Pancreas (tissue), 10 donors: ENCODE data around the gene MIOX. TPM values are rescaled to one million over a fixed set of nuclear protein-coding genes. Genes with fewer than 3 reads are reported as not detected.
A peak's percentile ranks its signal among the peaks of the same experiment; 100 is the strongest.

ENCODE experiments used
- ATAC-seq, 4 donors: fragments of 200-7000 bp; cut with Tn5 transposase; one replicate each; pipeline versions ENCODE4 v1.8.0 to v1.9.1; 2020; ENCODE audit warnings: mild to moderate bottlenecking in 4 of 4, moderate library complexity in 4 of 4
- DNase-seq, 6 donors: peaks; one replicate each; pipeline ENCODE4 v3.0.0-alpha.2; 2020
- FAIRE-seq: peaks from 2 replicates; lab custom pipeline; 2012; peaks lifted over from hg19 to GRCh38; lab: Jason Lieb, UNC
- H3K27ac ChIP-seq, 4 donors: fragments of 200-600 bp; sonication (generic); 1 replicate in 3 of 4; 2 replicates in 1 of 4; pipeline versions ENCODE4 v1.5.0 to v1.8.0; 2020
- H3K27me3 ChIP-seq, 4 donors: fragments of 200-600 bp; one replicate each; pipeline ENCODE4 v1.8.0; 2021
- H3K36me3 ChIP-seq, 3 donors: fragments of 200-600 bp; sonication (generic) in 1 of 3; one replicate each; pipeline versions ENCODE4 v1.5.0 to v1.8.0; 2020 to 2021
- H3K4me1 ChIP-seq, 3 donors: fragments of 200-600 bp; one replicate each; pipeline ENCODE4 v1.8.0; 2021
- H3K4me3 ChIP-seq, 4 donors: fragments of 200-600 bp; sonication (generic) in 2 of 4; one replicate each; pipeline versions ENCODE4 v1.5.0 to v1.8.0; 2020 to 2021
- H3K9me3 ChIP-seq, 4 donors: fragments of 200-600 bp; one replicate each; pipeline ENCODE4 v1.8.0; 2021
- WGBS, 2 donors: extraction: QIAGEN DNeasy Blood & Tissue Kit; methylation state at CpG; one replicate each; pipeline ENCODE4 v1.1.7; 2013; 5-methylcytosine and 5-hydroxymethylcytosine counted together
- intact Hi-C, 3 donors: fragments of 100-400 bp; cut with DNase I; formaldehyde crosslinking; loops; one replicate each; pipeline versions ENCODE4 v1.11.1 to v1.14.2; 2022
- polyA plus RNA-seq, 2 donors: library from polyadenylated mRNA; stranded (reverse); fragments of 200-250 nt; gene quantifications; one replicate each; pipeline ENCODE4 v1.2.3, GENCODE V29; 2013
- total RNA-seq, 6 donors: library from RNA; stranded (reverse); fragmentation: NEBNext Ultra II Directional in 4 of 6; extraction: Animal tissue kit (Norgen Biotek cat#: 25700) in 4 of 6; gene quantifications; one replicate each; pipeline versions ENCODE4 v1.2.1 to v1.2.4, GENCODE V29; 2021 to 2023
- TF ChIP-seq, protein P1 (sequence below), 4 donors: fragments of 200-600 bp; sonication (generic) in 3 of 4; IDR thresholded peaks; one replicate each; pipeline versions ENCODE4 v1.5.0 to v1.8.0; 2021; ENCODE audit warnings: antibody characterized with exemption in 4 of 4
- donor health status: healthy with polysubstance abuse.
- donor health status: DM: no; HTN: no; CAD: no; lungs with moderate emphysema.
- donor health status: DM: no; HTN: no; CAD: no.
- donor health status: control.
- donor health status: control.
- donor health status: Bipolar disorder and iron deficiency.
- donor health status: DM: yes; HTN: yes; CAD: no.
- donor health status: DM: no; HTN: no; CAD: no.
- donor health status: DM: no; HTN: no; CAD: no.
- donor health status: DM: yes; HTN: yes; CAD: no.

Gene MIOX
- total and polyA plus RNA-seq, 8 donors, result 0.40 to 2.9 (median 0.54) TPM; not detected in 3

GRCh38 chr22:50446708-50447575, 39.7 kb upstream of the MIOX start:
- intact Hi-C loops, result no loop called here
- TF ChIP-seq, protein P1, sequence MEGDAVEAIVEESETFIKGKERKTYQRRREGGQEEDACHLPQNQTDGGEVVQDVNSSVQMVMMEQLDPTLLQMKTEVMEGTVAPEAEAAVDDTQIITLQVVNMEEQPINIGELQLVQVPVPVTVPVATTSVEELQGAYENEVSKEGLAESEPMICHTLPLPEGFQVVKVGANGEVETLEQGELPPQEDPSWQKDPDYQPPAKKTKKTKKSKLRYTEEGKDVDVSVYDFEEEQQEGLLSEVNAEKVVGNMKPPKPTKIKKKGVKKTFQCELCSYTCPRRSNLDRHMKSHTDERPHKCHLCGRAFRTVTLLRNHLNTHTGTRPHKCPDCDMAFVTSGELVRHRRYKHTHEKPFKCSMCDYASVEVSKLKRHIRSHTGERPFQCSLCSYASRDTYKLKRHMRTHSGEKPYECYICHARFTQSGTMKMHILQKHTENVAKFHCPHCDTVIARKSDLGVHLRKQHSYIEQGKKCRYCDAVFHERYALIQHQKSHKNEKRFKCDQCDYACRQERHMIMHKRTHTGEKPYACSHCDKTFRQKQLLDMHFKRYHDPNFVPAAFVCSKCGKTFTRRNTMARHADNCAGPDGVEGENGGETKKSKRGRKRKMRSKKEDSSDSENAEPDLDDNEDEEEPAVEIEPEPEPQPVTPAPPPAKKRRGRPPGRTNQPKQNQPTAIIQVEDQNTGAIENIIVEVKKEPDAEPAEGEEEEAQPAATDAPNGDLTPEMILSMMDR (IDR thresholded peaks at IDR 0.05), result no peak
- FAIRE-seq (no peak), DNase-seq (peak in 2 of 6 donors; percentile 47 to 76), ATAC-seq (peak in 2 of 4 donors; percentile 2)
- Histone ChIP-seq H3K27ac (no peak overlapping the region), H3K27me3 (no peaks in the 10 kb centered on the region), H3K4me1 (no peaks in the 10 kb centered on the region), H3K4me3 (no peak overlapping the region), H3K9me3 (no peaks in the 10 kb centered on the region), H3K36me3 (peaks cover 0 to 38% (median 3%) of the 10 kb centered on the region in 3 donors)
- 90 to 93% methylated on average over 54 of the region's 54 CpGs for WGBS, 2 donors

DNA sequence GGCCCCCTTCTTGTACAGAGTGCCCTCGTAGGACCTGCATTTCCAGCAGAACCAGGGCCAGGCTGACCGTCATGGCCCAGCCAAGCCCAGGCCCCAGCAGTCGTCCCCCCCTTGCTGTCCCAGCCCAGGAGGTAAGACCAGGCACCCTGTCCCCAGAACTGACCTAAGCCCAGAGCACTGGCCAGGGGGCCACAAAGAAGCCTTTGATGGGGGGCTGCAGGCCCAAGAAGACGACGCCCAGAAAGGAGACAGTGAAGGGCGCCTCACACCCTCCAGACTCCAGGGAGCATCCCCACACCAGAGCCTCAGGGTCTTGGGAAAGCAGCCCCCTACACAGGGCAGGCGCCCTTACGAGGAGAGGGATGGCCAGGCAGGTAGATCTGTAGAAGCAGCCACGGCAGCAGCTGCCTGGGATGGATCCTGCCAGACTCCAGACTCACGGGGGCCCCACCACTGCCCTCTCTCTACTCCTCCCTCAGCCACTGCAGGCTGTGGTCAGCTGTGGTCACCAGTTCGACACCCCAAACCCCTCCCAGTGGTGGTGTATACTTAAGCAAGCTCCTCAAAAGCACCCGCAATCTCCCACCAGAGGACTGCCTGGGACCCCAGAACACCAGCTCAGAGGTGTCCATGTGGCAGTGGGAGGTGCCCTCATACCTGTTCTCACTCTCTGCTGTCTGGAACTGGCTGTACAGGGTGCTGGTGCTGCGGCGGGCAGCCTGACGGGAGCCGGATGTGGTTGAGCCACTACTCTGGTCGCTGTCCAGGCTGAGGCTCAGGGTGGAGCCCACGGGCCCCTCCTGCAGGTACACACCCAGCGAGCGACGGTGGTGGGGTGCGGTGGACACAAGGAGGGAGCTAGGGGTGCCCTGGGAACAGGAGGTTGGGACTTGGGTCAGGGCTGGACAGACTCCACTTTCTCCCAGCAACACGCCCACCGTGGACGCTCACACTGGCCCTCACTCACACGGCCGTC, 38.8 kb upstream of the MIOX start:
- TF ChIP-seq, protein P1 (IDR thresholded peaks at IDR 0.05), result no peak
- 91 to 93% methylated on average over 25 to 27 of the region's 27 CpGs for WGBS, 2 donors
- Histone ChIP-seq H3K9me3 (no peaks in the 10 kb centered on the region), H3K27ac (no peak overlapping the region), H3K36me3 (peaks cover 0 to 38% (median 3%) of the 10 kb centered on the region in 3 donors), H3K27me3 (no peaks in the 10 kb centered on the region), H3K4me3 (no peak overlapping the region), H3K4me1 (no peaks in the 10 kb centered on the region)
- peak in 1 of 4 donors; percentile 2 for ATAC-seq
- FAIRE-seq, result no peak
- DNase-seq, result peak in 2 of 6 donors; percentile 20 to 67
- intact Hi-C loops, result no loop called here

- DNase-seq, result no peak
- Histone ChIP-seq H3K4me3 (no peak overlapping the region), H3K9me3 (no peaks in the 10 kb centered on the region), H3K4me1 (no peaks in the 10 kb centered on the region), H3K27ac (no peak overlapping the region), H3K36me3 (peaks cover 0 to 49% (median 20%) of the 10 kb centered on the region in 3 donors), H3K27me3 (no peaks in the 10 kb centered on the region)
- FAIRE-seq, result no peak
- no peak for ATAC-seq
- WGBS, 2 donors, result 88 to 94% methylated on average over 5 of the region's 5 CpGs
- intact Hi-C loops, result no loop called here
- TF ChIP-seq, protein P1 (IDR thresholded peaks at IDR 0.05), result no peak
Observed at GRCh38 chr22:50452649-50453048, 34.0 kb upstream of the MIOX start.

GRCh38 chr22:50454556-50455075, 32.0 kb upstream of the MIOX start:
- DNase-seq, result no peak

More at GRCh38 chr22:50454556-50455075, 32.0 kb upstream of the MIOX start:
- ATAC-seq, result no peak
- Histone ChIP-seq H3K4me1 (no peaks in the 10 kb centered on the region), H3K27me3 (no peaks in the 10 kb centered on the region), H3K36me3 (peaks cover 0 to 40% (median 24%) of the 10 kb centered on the region in 3 donors), H3K4me3 (no peak overlapping the region), H3K27ac (no peak overlapping the region), H3K9me3 (no peaks in the 10 kb centered on the region)
- 95% methylated on average over 27 of the region's 27 CpGs for WGBS, 2 donors
- TF ChIP-seq, protein P1 (IDR thresholded peaks at IDR 0.05), result no peak
- intact Hi-C loops, result no loop called here
- no peak for FAIRE-seq
